Head of caudate nucleus (tissue), 42 donors: ENCODE measurements around the gene GALP.
"Not testable (repeated sequence)": the region's sequence is repeated elsewhere in the genome, so short reads cannot be mapped to it uniquely, and the experiment has no call there.

ENCODE experiments used
- DNase-seq, 42 donors: peaks; one replicate each; pipeline versions ENCODE4 v3.0.0 to v3.0.0-alpha.2; 2020 to 2021; ENCODE audit warnings: mixed read lengths in 7 of 42
- intact Hi-C: fragments of 100-400 bp; cut with DNase I; formaldehyde crosslinking; loops from one replicate; pipeline ENCODE4 v1.15.0; 2022

GALP gene

DNA sequence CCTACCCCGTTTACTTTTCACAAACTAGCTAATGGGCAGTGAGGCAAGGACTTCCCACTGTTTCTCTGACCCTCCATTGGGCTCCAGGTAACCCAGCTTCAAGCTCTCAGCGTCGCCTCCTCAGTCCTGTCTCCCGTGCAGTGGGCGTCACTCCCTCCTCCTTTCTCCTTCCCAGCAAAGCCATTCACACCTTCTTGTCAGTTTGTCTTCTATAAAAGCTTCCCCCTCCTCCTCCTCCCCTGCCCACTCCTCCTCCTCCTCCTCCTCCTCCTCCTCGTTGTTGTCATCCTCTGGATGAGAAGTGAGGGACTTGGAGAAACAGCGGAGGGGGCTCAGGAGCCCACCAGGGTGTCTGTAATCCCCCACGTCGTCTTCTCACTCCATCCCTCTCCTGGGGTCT, 1.7 kb upstream of the GALP start:
- peak in 4 of 42 donors; percentile 19 to 59 (median 35) for DNase-seq
- intact Hi-C loops: loop anchor here (5.0 kb wide), 1 partner anchor 97 kb away; no protein-coding TSS in a partner anchor

DNA sequence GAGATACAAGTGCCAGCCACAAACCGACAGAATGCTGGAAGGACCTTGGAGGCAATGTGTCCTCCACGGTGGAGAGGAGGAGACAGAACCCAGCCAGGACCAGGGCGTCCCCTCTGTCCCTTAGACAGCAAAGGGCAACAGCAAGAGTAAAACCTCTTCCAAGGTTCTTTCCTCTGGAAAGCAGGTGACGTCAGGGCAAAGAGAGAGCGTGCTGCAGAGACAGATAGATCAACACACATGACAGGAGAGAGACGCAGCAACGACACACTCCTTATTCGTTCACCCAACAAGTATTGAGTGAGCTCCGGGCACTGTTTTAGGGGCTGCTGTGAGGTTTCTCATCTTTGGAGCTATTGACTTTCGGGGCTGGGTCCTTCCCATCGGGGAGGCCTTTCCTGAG, 1.3 kb upstream of the GALP start:
- intact Hi-C loops: loop anchor here (5.0 kb wide), 1 partner anchor 97 kb away; no protein-coding TSS in a partner anchor
- peak in 11 of 42 donors; percentile 15 to 67 (median 32) for DNase-seq

DNA sequence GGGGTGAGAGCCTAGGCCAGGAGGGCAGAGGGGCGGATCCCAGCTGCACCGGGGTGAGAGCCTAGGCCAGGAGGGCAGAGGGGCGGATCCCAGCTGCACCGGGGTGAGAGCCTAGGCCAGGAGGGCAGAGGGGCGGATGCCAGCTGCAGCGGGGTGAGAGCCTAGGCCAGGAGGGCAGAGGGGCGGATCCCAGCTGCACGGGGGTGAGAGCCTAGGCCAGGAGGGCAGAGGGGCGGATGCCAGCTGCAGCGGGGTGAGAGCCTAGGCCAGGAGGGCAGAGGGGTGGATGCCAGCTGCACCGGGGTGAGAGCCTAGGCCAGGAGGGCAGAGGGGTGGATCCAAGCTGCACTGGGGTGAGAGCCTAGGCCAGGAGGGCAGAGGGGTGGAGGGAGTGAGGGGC, 502 bp downstream of the GALP start:
- intact Hi-C loops, DNase-seq: not testable (repeated sequence)

DNA sequence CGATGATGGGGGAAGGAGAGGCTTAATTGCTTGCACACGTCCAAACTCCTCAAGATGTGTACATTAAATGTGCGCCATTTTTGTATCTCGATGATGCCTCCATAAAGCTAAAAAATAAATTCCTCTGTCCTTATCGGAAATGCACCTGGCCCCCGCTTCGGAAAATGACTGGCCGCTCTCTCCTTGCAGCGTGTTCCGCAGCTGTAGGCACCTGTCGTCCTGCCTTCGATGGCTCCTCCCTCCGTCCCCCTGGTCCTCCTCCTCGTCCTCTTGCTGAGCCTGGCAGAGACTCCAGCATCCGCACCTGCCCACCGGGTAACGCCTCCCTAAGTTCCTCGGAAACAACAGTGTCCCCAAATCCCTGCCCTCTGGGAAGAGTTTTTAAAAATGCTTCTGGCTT, 1.1 kb downstream of the GALP start:
- DNase-seq: no peak
- intact Hi-C loops: no loop called here

DNA sequence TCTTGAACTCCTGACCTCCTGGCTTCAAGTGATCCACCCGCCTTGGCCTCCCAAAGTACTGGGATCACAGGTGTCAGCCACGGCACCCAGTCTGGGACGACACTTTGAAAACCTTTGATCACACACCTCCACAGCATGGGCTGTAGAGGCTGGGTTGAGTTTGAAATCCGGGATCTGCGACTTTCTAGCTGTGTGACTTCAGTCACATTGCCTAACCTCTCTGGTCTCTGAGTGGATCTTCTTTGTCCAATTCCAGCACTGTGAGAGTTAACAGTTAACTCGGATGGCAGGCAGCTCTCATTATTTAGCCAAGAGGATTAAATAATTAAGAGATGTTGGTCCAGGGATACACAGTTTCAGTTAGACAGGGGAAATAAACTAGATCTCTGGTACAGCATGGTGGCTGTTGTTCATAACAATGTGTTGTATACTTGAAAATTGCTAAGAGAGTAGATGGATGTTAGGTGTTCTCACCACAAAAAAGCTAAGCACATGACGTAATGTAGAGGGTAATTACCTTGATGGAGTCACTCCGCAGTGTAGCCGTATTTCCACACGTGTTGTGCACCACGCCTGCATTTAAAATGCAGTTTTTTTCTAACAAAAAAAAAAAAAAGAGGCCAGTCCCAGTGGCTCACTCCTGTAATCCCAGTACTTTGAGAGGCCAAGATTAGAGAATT, 1.9 kb downstream of the GALP start:
- no peak for DNase-seq
- intact Hi-C loops: no loop called here

DNA sequence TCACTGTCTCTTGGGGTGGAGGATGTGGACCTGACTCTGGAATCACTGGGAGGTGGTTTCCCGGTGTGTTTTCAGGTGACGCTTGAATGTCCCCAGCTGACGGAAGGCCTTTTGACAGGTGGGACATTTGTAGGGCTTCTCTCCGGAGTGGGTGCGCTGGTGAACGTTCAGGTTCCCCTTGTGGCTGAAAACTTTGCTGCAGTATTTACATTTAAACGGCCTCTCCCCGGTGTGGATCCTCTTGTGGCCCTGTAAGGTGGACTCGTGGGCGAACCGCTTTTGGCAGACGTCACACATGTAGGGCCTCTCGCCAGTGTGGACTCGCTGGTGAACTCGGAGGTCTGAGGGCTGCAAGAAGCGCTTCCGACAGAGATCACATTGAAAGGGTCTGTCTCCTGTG, 14.0 kb downstream of the GALP start:
- intact Hi-C loops: no loop called here
- DNase-seq: no peak

DNA sequence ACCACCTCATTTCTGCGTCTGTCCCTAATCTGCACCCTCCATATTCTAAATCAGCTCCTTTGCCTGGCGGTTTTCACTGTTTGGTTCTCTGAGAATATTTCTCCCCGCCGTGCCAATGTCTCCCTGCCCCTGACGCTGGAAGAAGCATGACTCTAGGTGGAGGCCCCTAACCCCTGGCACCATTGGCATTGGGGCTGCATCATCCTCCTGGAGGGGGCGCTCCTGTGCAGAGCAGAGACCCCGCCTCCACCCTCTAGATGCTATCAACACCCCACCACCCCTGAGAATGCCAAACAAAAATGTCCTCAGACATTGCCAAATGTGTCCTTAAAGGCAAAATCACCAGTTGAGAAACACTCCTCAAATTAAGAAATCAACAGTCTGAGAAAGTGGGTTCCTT, 15.3 kb downstream of the GALP start:
- no peak for DNase-seq
- intact Hi-C loops: no loop called here

DNA sequence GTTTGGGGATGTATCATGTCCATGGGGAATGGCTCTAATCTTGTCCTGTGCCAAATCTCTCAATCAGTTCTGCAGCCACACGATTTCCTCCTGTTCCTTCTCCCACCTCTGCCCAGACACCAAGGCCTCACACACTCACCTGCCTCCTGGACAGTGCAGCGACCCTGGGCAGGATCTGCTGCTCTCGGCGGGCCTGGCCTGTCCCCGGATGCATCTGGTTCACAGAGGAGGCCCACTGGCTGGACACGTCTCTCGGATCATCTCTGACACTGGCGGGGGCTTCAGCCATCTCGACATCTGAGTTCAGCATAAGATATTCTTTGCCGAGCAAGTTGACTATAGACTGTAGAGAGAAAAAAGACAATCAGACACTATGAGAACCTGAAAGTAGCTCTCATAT, 15.9 kb downstream of the GALP start:
- DNase-seq: no peak
- intact Hi-C loops: no loop called here

DNA sequence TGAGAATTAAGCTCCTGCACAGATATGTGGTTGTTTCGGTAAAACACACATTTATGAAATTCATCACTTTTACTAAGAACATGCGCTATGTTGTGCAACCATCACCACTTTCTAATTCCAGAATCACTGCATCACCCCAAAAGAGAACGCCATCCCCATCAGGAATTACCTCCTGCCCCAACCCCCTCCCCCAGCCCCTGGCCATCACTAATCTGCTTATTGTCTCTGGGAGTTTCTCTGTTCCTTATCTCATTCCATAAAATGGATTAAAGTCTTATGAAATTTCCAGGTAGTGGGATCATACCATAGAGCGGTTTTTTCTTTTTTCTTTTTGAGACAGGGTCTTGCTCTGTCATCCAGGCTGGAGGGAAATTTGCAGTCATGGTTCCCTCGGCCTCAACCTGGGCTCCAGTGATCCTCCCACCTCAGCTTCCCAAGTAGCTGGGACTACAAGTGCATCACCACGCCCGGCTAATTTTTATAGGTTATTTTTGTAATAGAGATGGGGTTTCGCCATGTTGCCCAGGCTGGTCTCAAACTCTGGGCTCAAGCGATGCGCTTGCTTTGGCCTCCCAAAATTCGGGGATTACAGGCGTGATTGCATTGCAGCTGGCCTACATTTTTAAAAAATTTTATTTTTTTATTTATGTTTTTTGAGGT, 18.3 kb downstream of the GALP start:
- intact Hi-C loops: no loop called here

DNA sequence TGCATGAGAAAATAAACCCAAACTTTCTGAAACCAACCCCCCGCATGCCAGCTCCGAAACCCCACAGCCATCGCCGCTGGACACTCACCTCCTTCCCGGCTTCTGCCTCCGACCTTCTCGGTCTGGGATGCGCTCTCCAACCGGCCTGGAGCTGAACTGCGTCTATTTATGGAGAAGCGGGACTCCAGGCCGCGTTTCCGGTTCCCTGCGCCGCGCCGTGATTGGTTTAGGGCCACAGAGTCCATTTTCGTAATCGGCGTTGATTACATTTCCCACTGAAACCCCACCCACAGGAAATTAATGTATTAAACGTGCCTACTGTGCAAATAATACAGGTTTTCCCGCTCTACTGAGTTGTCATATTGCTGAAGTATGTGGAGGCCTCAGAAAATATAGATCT, 21.8 kb downstream of the GALP start, which contains the start of gene ZSCAN5B:
TSS of gene ZSCAN5B (minus strand) at position 138 of the 400 bp plus-strand sequence. CDS start 4,731 bp downstream, outside the sequence.
- DNase-seq, intact Hi-C loops: not testable (repeated sequence)

More for the DNA sequence above, 18.3 kb downstream of the GALP start:
- no peak for DNase-seq

DNA sequence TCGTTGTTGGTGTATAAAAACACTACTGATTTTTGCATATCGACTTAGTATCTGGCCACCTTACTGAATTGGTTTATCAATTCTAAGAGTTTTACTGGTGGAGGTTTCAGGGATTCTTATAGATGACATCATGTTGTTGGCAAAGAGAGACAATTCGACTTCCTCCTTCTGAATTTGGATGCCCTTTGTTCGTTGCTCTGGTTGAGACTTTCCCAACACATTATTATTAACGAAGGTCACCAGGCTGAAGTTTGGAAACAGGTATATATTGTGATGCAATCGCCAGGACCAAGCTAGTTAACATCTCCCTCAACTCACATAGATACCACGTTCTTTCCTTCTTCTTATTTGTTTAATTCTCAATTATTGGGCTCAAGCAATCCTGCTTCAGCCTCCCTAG, 23.9 kb downstream of the GALP start:
- intact Hi-C loops: no loop called here
- no peak for DNase-seq

DNA sequence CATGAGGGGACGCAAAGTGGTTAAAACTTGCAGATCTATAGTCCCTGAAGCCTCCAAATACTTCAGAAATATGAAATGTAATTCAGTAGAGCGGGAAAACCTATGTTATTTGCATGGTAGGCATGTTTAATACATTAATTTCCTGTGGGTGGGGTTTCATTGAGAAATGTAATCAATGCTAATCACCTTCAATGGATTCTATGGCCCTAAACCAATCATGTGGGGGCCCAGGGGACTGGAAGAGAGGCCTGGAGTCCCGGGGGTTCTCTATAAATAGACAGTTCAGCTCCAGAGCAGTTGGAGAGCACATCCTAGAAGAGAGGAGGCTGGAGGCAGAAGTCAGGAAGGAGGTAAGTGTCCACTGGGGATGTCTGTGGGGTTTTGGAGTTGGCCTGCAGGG, 26.2 kb downstream of the GALP start, which contains the start of gene ZSCAN5C:
TSS of gene ZSCAN5C (plus strand) at position 301 of the 400 bp plus-strand sequence. CDS start 3,641 bp downstream, outside the sequence.
- intact Hi-C loops: no loop called here
- DNase-seq: no peak

DNA sequence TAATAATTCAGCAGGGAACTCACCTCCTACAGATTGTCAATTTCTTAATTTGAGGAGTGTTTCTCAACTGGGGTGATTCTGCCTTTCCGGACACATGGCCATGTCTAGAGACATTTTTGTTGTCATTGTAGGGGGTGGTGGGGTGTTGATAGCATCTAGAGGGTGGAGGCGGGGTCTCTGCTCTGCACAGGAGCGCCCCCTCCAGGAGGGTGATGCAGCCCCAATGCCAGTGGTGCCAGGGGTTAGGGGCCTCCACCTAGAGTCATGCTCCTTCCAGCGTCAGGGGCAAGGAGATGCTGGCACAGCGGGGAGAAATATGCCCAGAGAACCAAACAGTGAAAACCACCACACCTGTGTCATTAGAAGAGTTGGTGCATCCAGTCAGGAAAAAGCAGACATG, 31.8 kb downstream of the GALP start:
- DNase-seq: not testable (repeated sequence)

DNA sequence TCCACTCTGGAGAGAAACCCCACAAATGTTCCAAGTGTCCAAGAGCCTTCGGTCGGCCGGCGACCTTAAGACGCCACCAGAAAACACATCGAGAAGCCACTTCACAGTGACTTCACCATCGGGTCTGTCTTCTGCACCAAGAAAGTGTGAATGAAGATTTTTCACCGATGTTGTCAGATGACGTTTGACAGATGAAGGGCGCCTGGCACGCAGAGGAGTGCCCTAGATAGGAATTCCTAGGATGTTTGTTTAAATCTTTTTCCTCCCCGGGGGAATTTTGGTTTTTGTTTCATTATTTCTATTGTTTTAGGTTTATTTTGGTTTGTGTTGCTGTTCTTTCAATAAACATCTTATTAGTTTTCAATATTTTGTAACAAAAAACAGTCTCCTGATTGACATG, 33.3 kb downstream of the GALP start:
- DNase-seq: no peak
- intact Hi-C loops: no loop called here

More for the DNA sequence above, 31.8 kb downstream of the GALP start:
- intact Hi-C loops: not testable (repeated sequence)

DNA sequence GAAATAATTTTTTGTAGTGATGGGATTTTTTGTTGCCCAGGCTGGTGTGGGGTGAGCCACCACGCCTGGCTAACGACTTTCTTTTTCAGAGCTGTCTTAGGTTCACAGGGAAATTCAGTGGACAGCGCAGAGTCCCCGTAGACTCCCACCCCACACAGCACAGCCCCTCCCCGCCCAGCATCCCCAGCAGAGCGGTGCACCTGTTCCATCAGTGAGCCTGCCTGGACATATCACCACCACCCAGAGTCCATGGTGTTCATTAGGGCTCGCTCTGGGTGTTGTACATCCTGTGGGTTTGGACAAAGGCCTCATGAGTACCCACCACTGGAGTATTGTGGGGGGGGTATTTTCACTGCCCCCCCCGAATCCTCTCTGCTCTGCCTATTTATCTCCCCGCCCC, 34.2 kb downstream of the GALP start:
- intact Hi-C loops, DNase-seq: not testable (repeated sequence)

DNA sequence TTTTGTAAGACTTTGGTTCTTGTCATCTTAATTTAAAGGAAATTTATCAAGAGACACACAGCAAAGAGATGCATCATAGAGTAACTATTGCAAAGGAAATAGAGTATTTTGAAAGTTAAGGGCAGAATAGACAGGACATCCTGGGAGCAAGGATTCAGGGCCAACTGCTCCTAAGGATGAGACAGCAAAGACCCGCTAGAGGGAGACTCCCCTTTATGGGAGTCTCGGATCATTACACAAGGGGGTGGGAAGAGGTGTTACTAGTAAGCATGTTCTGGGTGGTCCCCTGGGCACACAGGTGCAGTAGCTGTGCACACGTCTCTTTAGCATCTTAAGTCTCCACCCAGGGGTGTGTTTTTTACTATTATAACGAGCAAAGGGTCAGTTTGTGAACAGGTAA, 35.9 kb downstream of the GALP start:
- intact Hi-C loops: no loop called here
- no peak for DNase-seq

DNA sequence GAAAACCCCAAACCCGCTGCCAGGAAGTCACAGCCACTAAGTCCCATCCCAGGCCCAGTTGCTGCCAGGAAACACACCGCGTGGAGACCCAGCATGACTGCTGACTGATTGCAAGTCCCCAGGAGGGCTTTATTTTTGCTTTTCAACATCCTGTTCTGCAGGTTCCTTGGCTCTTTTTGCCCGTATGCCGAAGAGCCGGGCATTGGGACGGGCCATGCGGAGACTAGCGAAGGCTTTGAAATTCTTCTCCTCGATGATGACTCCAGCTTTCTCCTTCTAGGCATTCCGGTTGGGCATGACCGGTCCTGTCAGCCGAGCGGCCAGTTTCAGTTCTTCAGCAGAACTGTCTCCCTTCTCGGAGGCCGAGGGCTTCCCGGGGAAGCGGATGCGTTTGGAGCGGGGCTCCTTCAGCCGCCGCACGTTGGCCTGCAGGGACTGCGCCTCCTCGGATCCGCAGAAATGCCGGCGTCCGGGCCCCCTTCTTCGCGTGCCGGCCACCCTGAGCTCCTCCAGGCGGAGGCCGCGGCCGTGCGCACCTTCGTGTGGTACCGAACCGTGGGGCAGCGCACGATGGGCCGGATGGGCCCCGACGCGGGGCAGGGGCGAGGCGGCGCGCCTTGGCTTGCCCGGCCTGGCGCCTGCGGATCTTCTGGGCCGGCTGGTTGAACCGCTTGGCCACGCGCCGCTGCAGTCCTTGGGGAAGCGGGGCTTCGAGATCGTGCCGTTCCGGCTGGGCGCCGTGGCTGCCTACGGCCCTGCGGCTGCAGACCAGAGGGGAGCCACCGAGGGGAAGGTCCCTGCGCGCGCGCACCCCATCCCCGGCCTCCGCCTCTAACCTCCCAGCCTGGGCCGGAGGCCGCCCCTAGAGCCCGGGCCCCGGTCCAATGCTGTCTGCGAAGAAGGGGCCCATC, 41.5 kb downstream of the GALP start:
- DNase-seq: peak in 12 of 42 donors; percentile 5 to 51 (median 12)

DNA sequence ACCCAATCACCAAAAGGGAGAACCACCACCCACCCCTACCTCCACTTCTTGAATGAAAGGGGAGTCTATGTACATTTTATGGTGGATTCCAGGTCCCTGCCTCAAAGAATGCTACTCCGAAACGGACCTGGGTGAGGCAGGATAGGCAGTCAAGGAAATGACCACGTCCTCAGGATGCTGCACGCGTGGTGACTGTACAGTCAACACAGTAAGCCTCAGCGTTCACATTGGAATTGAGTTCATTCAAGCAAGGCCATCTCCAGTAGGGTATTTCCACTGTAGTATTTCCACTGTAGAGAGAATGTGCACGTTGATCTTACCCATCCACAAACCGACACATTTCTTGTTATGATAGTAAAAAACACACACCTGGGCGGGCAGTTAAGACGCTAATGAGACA, 43.2 kb downstream of the GALP start:
- no peak for DNase-seq
- intact Hi-C loops: no loop called here

More for the DNA sequence above, 41.5 kb downstream of the GALP start:
- intact Hi-C loops: no loop called here

DNA sequence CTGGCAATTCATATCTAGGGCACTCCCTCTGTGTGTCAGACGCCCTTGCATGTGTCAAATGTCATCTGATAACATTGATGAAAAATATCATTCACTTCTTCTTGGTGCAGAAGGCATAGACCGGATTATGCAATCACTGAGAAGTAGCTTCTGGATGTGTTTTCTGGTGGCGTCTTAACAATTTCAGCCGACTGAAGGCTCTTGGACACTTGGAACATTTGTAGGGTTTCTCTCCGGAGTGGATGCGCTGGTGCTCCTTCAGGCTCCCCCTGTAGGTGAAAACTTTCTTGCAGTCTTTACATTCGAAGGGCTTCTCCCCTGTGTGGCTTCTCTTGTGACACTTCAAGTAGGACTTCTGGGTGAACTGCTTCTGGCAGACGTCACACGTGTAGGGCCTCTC, 45.6 kb downstream of the GALP start:
- intact Hi-C loops, DNase-seq: not testable (repeated sequence)
